Measurements from ENCODE around the gene GASK1A.

DNA sequence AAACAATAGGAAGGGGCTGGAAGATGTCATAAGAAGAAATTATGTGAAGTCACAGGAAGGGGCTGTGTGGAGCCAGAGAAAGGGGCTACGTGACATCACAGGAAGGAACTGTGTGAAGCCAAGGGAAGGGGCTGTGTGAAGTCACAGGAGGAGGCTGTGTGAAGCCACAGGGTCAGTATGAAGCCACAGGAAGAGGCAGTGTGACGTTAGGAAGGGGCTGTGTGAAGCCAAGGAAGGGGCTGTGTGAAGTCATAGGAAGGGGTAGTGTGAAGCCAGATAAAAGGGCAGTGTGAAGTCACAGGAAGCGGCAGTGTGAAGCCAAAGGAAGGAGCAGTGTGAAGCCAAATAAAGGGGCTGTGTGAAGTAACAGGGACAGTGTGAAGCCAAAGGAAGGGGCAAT, 32.5 kb downstream of the GASK1A start:
- no peak for TF ChIP-seq CTCF (IDR thresholded peaks at IDR 0.05 in 8 of 11, conservative IDR thresholded peaks at IDR 0.05 in 3 of 11)
- no peak for TF ChIP-seq POLR2AphosphoS5 (IDR thresholded peaks at IDR 0.05)
- no peak for TF ChIP-seq POLR2A (IDR thresholded peaks at IDR 0.05)
